GM12874 (cell line): ENCODE results near the gene LRRC71.

ENCODE experiments used
- TF ChIP-seq, protein P1 (sequence below): IDR thresholded peaks from 2 replicates; pipeline ENCODE4 v1.5.1; 2011; ENCODE audit warnings: low read depth, mild to moderate bottlenecking, control low read depth, low read length, moderate library complexity; ENCODE audit not compliant: insufficient read depth

Gene LRRC71

DNA sequence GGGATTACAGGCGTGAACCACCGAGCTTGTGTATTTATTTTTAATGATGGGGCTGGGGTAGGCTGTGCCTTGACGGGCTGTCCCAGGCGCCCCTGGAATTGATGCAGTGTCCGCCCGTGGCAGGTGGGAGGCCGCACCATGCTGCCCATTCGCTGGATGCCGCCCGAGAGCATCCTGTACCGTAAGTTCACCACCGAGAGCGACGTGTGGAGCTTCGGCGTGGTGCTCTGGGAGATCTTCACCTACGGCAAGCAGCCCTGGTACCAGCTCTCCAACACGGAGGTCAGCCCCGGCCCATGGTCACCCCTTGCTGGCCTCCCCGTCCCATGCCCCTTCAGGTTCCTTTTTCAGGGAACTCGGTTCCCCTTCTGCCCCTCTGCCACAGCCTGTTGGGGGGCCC is 40.6 kb upstream of the LRRC71 start:
- TF ChIP-seq, protein P1, sequence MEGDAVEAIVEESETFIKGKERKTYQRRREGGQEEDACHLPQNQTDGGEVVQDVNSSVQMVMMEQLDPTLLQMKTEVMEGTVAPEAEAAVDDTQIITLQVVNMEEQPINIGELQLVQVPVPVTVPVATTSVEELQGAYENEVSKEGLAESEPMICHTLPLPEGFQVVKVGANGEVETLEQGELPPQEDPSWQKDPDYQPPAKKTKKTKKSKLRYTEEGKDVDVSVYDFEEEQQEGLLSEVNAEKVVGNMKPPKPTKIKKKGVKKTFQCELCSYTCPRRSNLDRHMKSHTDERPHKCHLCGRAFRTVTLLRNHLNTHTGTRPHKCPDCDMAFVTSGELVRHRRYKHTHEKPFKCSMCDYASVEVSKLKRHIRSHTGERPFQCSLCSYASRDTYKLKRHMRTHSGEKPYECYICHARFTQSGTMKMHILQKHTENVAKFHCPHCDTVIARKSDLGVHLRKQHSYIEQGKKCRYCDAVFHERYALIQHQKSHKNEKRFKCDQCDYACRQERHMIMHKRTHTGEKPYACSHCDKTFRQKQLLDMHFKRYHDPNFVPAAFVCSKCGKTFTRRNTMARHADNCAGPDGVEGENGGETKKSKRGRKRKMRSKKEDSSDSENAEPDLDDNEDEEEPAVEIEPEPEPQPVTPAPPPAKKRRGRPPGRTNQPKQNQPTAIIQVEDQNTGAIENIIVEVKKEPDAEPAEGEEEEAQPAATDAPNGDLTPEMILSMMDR: no peak

DNA sequence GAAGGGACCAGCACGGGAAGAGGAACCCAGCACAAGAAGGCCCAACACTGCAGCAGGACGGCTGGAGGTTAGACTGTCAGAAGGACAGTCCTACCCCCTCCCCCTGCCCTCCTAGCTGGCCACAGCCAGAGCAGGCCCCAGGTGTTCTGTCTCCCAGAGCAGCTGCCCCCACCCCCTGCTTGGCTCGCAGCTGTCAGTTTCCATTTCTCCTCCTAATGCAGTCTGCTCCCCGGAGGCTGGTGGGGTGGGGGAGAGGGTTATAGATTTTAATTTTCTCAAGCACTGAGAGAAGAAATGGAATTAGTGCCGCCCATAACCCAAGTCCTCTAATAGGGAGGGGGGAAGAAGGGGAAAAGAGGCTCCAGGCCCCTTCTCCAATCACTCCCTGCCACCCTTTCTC is 40.0 kb upstream of the LRRC71 start:
- TF ChIP-seq, protein P1: no peak

DNA sequence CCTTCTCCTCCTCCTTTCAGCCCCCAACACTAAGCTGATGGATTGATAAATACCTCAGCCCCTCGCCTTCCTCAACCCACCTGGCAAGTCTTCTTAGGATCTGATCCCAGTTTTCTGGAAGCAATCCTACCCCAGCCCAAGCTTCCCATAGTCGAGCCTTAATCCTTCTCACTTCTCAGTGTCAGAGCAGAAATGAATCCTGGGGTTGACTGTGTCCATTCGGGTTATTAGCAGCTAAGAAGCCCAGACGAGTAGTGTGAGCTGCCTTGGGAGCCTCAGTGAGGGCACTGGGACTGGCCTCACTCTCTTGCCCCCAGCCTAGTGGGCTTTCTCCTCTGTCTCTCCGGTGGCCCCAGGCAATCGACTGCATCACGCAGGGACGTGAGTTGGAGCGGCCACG is 39.3 kb upstream of the LRRC71 start:
- TF ChIP-seq, protein P1: no peak

DNA sequence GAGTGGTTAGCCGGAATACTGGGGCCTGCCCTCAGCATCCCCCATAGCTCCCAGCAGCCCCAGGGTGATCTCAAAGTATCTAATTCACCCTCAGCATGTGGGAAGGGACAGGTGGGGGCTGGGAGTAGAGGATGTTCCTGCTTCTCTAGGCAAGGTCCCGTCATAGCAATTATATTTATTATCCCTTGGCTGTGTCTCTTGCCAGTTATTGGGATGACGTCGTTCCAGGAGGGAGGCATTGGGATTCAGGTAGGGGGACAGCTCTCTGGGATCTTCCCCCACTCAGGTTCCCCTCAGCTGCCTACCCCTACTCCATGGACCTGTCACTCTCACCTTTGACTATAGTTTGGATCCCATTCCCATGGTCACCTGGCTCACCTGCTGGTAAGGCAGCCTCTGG is 38.8 kb upstream of the LRRC71 start:
- TF ChIP-seq, protein P1: no peak

DNA sequence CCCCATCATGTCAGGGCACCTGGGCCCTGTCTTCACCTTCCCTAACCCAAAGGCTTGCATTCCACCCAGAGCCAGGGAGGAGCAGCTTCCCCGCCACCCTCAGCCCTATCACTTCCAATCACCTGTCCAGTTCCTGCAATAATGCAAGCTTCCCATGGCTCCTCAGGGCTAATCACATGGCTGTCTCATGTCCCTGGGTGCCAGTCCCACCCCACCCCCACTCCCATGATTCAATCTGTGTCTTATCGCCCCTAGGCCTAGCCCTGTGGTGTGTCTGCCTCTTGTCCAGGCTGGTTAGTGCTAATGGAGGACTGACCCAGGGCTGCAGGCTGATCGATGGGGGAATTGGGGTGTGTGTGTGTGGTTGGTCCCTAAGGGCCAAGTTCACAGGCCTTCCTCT is 37.9 kb upstream of the LRRC71 start:
- TF ChIP-seq, protein P1: no peak

DNA sequence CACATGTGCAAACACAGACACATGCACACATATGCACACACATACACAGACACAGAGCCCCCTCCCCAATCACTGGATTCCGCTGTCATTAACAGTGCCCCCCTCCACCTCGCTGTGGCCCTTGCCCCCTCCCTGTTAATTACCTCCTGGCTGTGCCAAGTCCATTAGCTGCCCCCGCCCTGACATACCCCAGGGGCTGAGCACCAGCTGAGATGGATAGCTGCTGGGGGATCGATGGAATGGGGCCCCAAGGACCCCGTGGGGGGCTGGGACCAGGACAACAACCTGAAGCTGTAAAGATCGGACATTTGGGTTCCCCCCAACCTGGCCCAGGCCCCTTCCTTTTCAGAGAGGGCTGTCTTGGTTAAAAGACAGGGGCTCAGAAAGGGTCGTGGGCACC is 36.5 kb upstream of the LRRC71 start:
- TF ChIP-seq, protein P1: no peak

DNA sequence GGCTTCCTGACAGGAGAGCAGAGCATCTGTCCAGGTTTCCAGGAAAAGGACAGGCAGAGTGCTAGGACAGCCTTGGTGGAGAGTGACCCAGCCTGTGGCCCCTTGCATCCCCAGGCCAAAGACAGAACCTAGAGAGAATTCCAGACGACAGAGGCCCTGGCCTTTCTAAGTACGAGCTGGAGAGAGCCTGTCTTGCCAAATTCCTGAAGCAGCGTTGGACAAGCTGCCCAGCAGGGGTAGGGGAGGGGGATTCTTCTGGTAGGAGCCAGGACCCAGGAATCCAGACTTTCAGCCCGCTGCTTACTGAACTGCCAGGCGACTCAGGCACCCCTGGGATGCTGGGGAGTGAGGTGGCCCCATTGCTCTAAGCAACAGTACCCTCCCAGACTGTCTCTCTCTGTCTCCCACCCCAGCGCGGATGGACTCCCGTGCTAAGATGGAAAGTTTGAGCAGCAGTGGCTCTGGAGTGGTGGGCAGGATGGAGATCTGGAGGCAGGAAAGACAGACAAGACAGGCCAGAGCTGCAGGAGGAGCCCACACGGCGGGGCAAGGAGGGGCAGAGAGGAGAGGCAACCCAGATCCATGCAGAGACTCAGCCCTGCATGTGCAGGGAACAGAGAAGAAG is 35.8 kb upstream of the LRRC71 start:
- TF ChIP-seq, protein P1: no peak
